Thyroid gland (tissue), 4 donors: Measurements from ENCODE around the gene RMND5A. TPM values are rescaled to one million over a fixed set of nuclear protein-coding genes. Genes with fewer than 3 reads are reported as not detected.

Experiments
- DNase-seq, 2 donors: peaks; one replicate each; pipeline ENCODE4 v3.0.0-alpha.2; 2019
- H3K27ac ChIP-seq, 3 donors: fragments of 200-600 bp; sonication (generic); 1 replicate in 2 of 3; 2 replicates in 1 of 3; pipeline ENCODE4 v1.5.1; 2016 to 2019; ENCODE audit warnings: mild to moderate bottlenecking in 1 of 3, moderate library complexity in 1 of 3
- H3K27me3 ChIP-seq: fragments of 200-600 bp; sonication (generic); one replicate; pipeline ENCODE4 v1.5.1; 2019
- H3K36me3 ChIP-seq, 2 donors: fragments of 200-600 bp; sonication (generic); one replicate each; pipeline ENCODE4 v1.5.1; 2016 to 2019
- H3K4me1 ChIP-seq, 2 donors: fragments of 200-600 bp; sonication (generic); one replicate each; pipeline ENCODE4 v1.5.1; 2017 to 2019
- H3K4me3 ChIP-seq, 3 donors: fragments of 200-600 bp; sonication (generic); replicated peaks in 1 of 3; 1 replicate in 2 of 3; 2 replicates in 1 of 3; pipeline ENCODE4 v1.5.1; 2016; ENCODE audit warnings: mild to moderate bottlenecking in 1 of 3
- H3K9me3 ChIP-seq: fragments of 200-600 bp; sonication (generic); one replicate; pipeline ENCODE4 v1.5.1; 2017
- CTCF ChIP-seq, 6 experiments: fragments of 200-600 bp in 3 of 6; fragments of 450-650 bp in 3 of 6; sonication (generic) in 3 of 6; IDR thresholded peaks; one replicate each; pipeline ENCODE4 v1.5.1; 2016 to 2019; ENCODE audit warnings: antibody characterized with exemption in 6 of 6, mild to moderate bottlenecking in 2 of 6, inconsistent platforms in 1 of 6, moderate library complexity in 1 of 6
- POLR2A ChIP-seq, 2 donors: fragments of 450-650 bp; IDR thresholded peaks; one replicate each; pipeline ENCODE4 v1.6.1; 2017; ENCODE audit warnings: antibody characterized with exemption in 2 of 2, mild to moderate bottlenecking in 2 of 2, moderate library complexity in 1 of 2
- WGBS, 2 donors: methylation state at CpG; one replicate each; pipeline ENCODE4 v1.1.5; 2017; 5-methylcytosine and 5-hydroxymethylcytosine counted together
- intact Hi-C: fragments of 100-400 bp; cut with DNase I; formaldehyde crosslinking; loops from one replicate; pipeline ENCODE4 v1.15.1; 2023
- total RNA-seq, 4 donors: library from RNA; depleted of rRNA; stranded (reverse); fragments of >200 nt; gene quantifications; one replicate each; pipeline ENCODE4 v1.2.3, GENCODE V29; 2016

The RMND5A gene
- total RNA-seq, 4 donors from 2014 or later = 29.0 to 45.5 (median 41.0) TPM

- no peak for TF ChIP-seq POLR2A (IDR thresholded peaks at IDR 0.05)
- TF ChIP-seq CTCF (IDR thresholded peaks at IDR 0.05) = no peak
- H3K4me3 ChIP-seq = no peak overlapping the region
- intact Hi-C loops = no loop called here
- no peaks in the 10 kb centered on the region for H3K36me3 ChIP-seq
- H3K4me1 ChIP-seq = peaks cover 10 to 35% of the 10 kb centered on the region in 2 donors
- DNase-seq = peak; percentile 84
- H3K27ac ChIP-seq = no peak overlapping the region
- 0% methylated on average over 2 of the region's 2 CpGs for WGBS, 2 donors
- no peaks in the 10 kb centered on the region for H3K9me3 ChIP-seq
- H3K27me3 ChIP-seq = peaks cover 5% of the 10 kb centered on the region
These were observed 67.6 kb downstream of the RMND5A start for GRCh38 chr2:86787736-86788135.

- TF ChIP-seq CTCF (IDR thresholded peaks at IDR 0.05) = no peak
- no peak for TF ChIP-seq POLR2A (IDR thresholded peaks at IDR 0.05)
- peak; percentile 61 to 62 for DNase-seq
- Histone ChIP-seq H3K36me3 (no peaks in the 10 kb centered on the region), H3K27ac (no peak overlapping the region), H3K9me3 (no peaks in the 10 kb centered on the region), H3K4me3 (no peak overlapping the region), H3K27me3 (peaks cover 5% of the 10 kb centered on the region), H3K4me1 (peaks cover 10 to 35% of the 10 kb centered on the region in 2 donors)
- WGBS, 2 donors = 27 to 29% methylated on average over 7 of the region's 7 CpGs
- intact Hi-C loops = no loop called here
These were observed 68.1 kb downstream of the RMND5A start for GRCh38 chr2:86788165-86788564.

GRCh38 chr2:86788881-86789686, 69.0 kb downstream of the RMND5A start:
- Histone ChIP-seq H3K4me1 (peaks cover 10 to 35% of the 10 kb centered on the region in 2 donors), H3K9me3 (no peaks in the 10 kb centered on the region), H3K36me3 (no peaks in the 10 kb centered on the region), H3K27ac (no peak overlapping the region), H3K4me3 (peak overlapping the region in 1 of 3 donors; percentile 12), H3K27me3 (peaks cover 5% of the 10 kb centered on the region)
- 11 to 25% methylated on average over 19 to 22 of the region's 64 CpGs for WGBS, 2 donors
- DNase-seq = no peak
- intact Hi-C loops = no loop called here
- TF ChIP-seq POLR2A (IDR thresholded peaks at IDR 0.05) (no peak), CTCF (IDR thresholded peaks at IDR 0.05) (no peak)

GRCh38 chr2:86789687-86790133, 69.6 kb downstream of the RMND5A start:
- no peaks in the 10 kb centered on the region for H3K36me3 ChIP-seq
- peak overlapping the region in 1 of 3 donors; percentile 26 for H3K4me3 ChIP-seq
- H3K27me3 ChIP-seq = peaks cover 5% of the 10 kb centered on the region
- peaks cover 10 to 35% of the 10 kb centered on the region in 2 donors for H3K4me1 ChIP-seq
- no peak overlapping the region for H3K27ac ChIP-seq
- no peak for DNase-seq
- no peaks in the 10 kb centered on the region for H3K9me3 ChIP-seq
- intact Hi-C loops = no loop called here
- WGBS, 2 donors = 17 to 24% methylated on average over 20 to 23 of the region's 40 CpGs
- TF ChIP-seq POLR2A (IDR thresholded peaks at IDR 0.05) = no peak
- TF ChIP-seq CTCF (IDR thresholded peaks at IDR 0.05) = no peak

- TF ChIP-seq CTCF (IDR thresholded peaks at IDR 0.05) = no peak
- TF ChIP-seq POLR2A (IDR thresholded peaks at IDR 0.05) = no peak
- peak; percentile 44 to 55 for DNase-seq
- no peak overlapping the region for H3K27ac ChIP-seq
- WGBS, 2 donors = 10 to 13% methylated on average over 18 to 20 of the region's 40 CpGs
- intact Hi-C loops = no loop called here
- H3K36me3 ChIP-seq = no peaks in the 10 kb centered on the region
- peaks cover 10 to 35% of the 10 kb centered on the region in 2 donors for H3K4me1 ChIP-seq
- peaks cover 5% of the 10 kb centered on the region for H3K27me3 ChIP-seq
- H3K4me3 ChIP-seq = peak overlapping the region in 2 of 3 donors; percentile 8 to 26
- no peaks in the 10 kb centered on the region for H3K9me3 ChIP-seq
These were observed 70.1 kb downstream of the RMND5A start for GRCh38 chr2:86790134-86790675.
